Inferior parietal cortex (tissue), 1 donor: ENCODE data around the gene TMPRSS13.

Experiments used
- DNase-seq: peaks from one replicate; pipeline ENCODE4 v3.0.0-alpha.2; 2016; ENCODE audit errors: extremely low spot score

TMPRSS13 gene

DNA sequence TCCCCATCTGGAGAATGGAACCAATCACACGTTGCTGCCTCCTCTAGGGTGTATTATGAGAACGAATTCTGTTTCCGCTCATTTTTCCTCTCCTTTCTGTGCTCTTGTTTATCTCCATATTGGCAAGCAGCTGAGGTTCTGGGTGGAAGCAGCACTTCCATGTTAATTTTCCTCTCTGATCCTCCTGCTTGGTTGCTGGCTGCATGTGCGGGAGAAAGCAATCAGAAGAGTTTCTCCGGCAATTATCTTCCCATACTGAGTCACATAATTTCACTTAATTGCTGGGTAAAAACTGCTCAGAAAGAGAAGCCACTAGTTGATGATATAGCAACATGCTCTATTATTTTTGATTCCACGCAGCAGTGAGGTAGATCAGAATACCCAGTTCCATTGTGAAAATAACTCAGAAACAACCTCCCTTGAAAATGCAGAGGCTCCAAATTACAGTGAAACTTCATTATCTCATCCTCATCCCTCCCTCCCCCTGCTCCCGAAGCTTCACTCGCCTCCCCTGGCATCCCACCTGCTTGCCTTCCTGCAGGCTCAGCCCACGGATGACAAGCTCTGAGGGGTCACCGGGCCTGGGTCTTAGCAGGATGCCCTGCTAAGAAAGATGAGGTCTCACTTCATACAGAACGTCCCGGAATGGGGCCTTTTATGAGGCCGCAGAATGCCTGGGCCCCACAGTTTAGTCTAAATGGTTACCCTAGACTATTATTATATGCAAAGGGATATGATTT lies 73.1 kb downstream of the TMPRSS13 start:
- no peak for DNase-seq

DNA sequence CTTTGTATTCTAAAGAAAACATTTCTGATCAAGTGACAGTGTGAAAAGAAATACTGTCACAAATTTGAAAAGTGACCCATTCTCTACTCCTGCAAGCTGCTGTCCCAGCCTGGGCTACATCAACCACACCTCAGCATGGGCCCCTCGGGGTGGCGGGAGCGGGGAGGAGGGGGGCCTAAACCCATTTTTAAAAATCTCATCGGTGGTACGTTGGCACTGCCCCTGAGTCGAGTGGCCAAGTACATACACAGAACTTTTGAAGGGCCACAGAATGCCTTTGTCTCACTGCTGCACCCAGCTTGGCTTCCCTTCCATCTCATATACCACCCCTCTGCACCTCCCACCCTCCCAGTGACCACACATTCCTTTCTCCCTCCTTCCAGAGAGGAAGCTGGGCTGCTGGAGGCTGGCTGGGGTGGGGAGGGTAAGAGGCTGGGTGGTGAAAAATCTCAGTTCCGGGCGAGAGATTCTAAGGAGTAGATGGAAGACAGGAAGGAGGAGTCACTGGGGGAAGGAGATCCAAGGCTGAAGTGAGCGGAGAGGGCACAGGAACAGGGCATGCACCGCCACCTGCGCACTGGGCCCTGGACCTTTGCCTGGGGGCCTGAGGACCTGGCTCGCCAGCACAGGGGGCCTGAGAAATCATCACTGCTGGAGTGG lies 73.9 kb downstream of the TMPRSS13 start:
- DNase-seq, result no peak

DNA sequence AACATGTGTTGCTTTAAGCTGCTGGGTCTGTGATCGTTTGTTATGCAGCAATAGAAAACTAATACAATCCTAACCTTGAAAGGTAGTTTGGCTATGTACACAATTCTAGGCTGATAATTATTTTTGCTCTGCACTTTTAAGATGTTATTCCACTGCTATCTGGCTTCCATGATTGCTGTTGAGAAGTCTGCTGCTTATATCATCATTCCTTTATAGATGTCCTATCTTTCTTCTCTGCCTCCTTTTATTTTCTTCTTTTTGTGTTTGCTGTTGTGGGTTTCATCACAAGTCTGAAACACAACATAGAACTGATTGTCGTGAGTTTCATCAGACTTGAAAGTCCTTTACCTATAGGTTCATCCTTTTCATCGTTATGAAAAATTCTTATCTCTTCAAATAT lies 76.9 kb downstream of the TMPRSS13 start:
- no peak for DNase-seq

DNA sequence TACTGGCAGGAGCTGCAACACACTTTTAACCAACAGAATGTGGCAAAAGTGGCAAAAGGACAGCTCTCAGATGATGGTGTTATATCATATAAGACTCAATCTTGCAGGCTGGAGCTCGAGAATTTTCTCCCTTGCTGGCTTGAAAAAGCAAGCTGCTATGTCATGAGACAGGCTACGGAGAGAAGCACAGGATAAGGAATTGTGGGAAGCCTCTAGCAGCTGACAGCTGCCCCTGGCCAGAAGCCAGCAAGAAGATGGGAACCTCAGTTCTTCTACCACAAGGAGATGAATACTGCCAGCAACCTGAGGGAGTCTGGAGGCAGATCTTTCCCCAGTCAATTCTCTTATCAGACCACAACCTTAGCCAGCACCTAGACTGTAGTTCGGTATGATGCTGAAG lies 77.3 kb downstream of the TMPRSS13 start:
- DNase-seq, result no peak

DNA sequence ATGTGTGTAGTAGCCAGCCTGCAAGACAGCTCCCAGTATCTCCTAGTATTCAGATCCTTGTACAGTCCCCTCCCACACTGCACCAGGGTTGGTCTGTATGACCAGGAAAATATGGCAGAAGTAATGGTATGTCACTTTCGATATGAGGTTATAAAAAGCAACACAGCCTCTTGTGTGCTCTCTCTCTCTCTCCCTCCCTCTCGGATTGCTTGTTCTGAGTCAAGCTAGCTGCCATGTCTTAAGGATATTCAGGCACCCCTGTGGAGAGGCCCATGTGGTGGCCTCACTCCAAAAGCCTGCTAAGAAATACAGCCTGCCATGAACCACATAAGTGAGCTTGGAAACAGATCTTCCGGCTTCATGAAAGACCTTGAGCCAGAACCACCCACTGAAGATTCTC lies 78.1 kb downstream of the TMPRSS13 start:
- DNase-seq, result no peak
